ENCODE results near the gene ZNF681.
"Not testable (repeated sequence)": the region's sequence is repeated elsewhere in the genome, so short reads cannot be mapped to it uniquely, and the experiment has no call there.

The ZNF681 gene

GRCh38 chr19:23772675-23773063 lies 14.0 kb upstream of the ZNF681 start:
- no peak for DNase-seq (ENCODE audit: low spot score)

GRCh38 chr19:23771761-23772674 lies 13.3 kb upstream of the ZNF681 start:
- DNase-seq (ENCODE audit: low spot score): no peak

- no peak for DNase-seq (ENCODE audit: low spot score)
Observed at GRCh38 chr19:23771316-23771715, 12.6 kb upstream of the ZNF681 start.

DNA sequence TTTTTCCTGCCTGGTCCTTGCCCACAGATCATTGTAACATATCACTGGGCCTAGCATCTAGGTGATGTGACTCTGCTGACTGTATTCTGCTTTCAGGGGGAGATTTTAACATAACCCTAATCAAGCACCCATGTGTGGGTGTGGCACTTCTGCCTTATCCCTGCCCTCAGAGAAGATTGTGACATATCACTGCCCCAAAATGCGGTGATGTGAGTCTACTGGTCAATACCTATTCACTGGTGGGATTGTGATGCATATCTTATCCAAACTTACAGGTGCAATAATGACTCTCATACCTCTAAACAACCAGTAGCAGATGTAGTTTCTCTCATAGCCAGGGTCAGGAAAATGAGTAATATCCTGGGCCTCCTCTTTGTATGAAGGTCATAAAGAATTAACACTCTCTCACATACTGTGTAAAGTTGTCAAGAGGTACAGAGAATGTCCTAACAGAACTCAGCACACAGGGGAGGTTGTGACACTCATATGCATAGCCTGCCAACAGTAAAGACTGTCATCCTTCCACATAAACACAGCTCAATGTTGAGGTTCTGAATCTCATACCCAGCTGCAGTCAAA lies 12.1 kb upstream of the ZNF681 start:
- DNase-seq (ENCODE audit: low spot score): no peak

- DNase-seq (ENCODE audit: low spot score): no peak
Observed at GRCh38 chr19:23769691-23770468, 11.2 kb upstream of the ZNF681 start.

DNA sequence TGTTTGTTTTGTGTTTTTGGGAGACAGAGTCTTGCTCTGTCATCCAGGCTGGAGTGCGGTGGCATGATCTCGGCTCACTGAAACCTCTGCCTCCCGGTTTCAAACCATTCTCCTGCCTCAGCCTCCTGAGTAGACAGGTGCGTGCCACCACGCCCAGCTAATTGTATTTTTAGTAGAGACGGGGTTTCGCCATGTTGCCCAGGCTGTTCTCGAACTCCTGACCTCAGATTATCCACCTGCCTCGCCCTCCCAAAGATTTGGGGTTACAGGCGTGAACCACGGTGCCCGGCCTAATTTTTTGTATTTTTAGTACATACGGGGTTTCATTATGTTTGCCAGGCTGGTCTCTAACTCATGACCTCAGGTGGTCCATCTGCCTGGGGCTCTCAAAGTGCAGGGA lies 8.3 kb upstream of the ZNF681 start:
- no peak for DNase-seq (ENCODE audit: low spot score)

GRCh38 chr19:23764781-23765180 lies 6.1 kb upstream of the ZNF681 start:
- DNase-seq (ENCODE audit: low spot score): no peak

DNA sequence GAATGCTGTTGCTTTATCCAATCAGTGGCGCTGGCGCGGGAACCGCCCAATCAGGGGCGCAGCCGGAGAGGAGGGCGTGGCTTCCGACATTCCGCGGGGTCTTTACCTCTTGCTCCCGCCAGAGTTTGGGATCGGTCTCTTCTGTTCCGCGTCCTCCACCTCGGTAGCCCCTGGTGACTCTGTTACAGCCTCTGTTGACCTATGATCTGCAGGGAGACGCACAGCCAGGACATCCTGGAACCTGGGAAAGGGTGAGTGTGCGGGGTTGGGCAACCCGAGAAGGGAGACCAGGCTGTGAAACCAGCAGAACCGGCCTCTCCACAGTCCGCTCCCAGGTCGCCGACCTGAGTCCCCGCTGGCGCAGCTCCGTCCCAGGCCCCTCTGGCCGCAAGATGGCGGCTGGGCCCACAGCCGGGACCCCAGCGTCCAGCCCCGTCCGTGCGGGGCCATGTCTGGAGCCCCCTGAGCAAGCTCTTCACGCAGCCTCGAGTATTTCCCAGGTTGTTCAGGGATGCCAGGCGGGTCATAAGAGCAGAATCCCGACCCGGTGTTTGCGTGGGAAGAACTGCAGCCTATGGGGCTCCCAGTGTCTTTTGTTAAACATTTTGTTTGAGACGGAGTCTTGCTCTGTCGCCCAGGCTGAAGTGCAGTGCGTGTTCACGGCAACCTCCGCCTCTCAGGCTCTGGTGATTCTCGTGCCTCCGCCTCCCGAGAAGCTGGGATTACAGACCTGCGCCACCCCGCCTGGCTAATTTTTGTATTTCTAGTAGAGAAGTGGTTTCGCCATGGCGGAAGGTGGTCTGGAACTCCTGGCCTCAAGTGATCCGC lies 4.4 kb upstream of the ZNF681 start:
- no peak for DNase-seq (ENCODE audit: low spot score)

DNA sequence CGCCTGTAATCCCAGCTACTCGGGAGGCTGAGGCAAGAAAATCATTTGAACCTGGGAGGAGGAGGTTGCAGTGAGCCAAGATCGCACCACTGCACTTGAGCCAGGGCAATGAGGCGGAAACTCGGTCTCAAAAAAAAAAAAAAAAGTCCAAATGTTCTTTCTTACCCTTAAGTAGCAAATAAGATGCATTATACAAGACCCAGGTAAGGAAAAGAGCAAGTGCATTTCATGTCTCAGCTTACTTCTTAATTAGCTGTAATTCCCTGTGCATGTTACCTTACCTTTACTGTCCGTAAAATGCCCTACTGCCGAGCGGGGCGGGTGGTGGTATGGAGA lies 3.8 kb upstream of the ZNF681 start:
- DNase-seq (ENCODE audit: low spot score): no peak

DNA sequence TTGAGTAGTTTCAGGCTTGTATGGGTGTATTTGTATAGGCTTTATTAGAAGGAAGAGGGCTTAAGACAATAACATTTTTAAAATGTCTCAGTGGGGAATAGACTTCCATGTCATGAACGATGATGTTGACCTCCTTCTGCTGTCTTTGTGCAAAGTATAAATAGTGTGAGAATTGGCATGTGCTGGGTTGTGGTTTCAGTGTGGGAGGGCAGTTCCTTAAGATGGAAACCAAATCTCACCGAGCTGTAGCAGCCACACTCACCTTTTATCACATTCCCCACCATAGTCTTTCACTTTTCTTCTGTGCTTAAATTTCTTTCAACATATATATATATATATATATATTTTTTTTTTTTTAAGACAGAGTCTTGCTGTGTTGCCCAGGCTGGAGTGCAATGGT lies 1.6 kb upstream of the ZNF681 start:
- not testable (repeated sequence) for DNase-seq (ENCODE audit: low spot score)

- not testable (repeated sequence) for DNase-seq (ENCODE audit: low spot score)
Observed at GRCh38 chr19:23743633-23744232, 15.0 kb downstream of the ZNF681 start.

DNA sequence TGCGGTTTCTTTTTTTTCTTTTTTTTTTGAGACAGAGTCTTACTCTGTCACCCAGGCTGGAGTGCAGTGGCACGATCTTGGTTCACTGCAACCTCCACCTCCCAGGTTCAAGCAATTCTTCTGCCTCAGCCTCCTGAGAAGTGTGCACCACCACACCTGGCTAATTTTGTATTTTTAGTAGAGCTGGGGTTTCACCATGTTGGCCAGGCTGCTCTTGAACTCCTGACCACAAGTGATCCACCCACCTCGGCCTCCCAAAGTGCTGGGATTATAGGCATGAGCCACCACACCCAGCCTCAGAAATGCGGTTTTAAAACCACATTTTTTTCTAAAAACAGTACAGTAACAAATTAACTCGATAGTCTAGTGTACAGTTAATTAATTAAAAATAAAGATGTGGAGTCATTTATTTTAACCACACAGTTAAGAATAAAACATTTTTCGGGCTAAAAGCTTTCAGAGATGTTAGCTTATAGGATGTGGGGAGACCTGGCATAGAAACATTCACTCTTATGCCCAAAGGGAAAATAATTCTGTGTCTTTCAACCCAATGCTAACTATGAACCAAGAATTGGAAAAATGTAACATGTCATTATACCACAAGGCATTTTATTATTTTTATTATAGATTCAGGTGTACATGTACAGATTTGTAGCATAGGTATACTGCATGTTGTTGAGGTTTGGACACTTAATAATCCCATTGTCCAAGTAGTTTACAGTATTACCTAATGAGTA lies 27.8 kb downstream of the ZNF681 start:
- DNase-seq (ENCODE audit: low spot score): not testable (repeated sequence)

DNA sequence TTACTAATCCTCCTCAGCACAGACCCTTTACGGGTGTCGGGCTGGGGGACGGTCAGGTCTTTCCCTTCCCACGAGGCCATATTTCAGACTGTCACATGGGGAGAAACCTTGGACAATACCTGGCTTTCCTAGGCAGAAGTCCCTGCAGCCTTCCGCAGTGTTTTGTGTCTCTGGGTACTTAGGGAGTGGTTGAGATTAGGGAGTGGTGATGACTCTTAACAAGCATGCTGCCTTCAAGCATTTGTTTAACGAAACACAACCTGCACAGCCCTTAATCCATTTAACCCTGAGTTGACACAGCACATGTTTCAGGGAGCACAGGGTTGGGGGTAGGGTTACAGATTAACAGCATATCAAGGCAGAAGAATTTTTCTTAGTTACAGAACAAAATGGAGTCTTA lies 34.5 kb downstream of the ZNF681 start:
- not testable (repeated sequence) for DNase-seq (ENCODE audit: low spot score)

GRCh38 chr19:23718802-23719201 lies 39.9 kb downstream of the ZNF681 start:
- no peak for DNase-seq (ENCODE audit: low spot score)

DNA sequence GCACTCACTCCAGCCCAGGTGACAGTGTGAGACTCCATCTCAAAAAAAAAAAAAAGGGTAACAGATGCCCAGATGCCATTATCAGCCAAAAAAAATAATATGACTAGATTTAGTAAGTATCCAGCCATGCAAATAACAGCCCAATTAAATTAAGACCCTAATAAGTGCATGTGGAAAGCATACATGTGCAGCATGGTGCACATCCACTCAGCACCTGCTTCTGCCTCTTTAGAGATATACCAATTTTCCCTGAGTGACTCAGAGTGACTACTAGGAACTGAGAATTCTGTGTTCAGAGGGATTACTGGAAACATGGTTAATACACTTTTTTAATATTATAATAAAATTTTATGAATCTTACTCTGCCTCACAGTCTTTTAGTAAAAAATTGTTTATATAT lies 41.9 kb downstream of the ZNF681 start:
- no peak for DNase-seq (ENCODE audit: low spot score)

GRCh38 chr19:23709347-23709746 lies 49.3 kb downstream of the ZNF681 start:
- no peak for DNase-seq (ENCODE audit: low spot score)

- no peak for DNase-seq (ENCODE audit: low spot score)
Observed at GRCh38 chr19:23706657-23707056, 52.0 kb downstream of the ZNF681 start.

DNA sequence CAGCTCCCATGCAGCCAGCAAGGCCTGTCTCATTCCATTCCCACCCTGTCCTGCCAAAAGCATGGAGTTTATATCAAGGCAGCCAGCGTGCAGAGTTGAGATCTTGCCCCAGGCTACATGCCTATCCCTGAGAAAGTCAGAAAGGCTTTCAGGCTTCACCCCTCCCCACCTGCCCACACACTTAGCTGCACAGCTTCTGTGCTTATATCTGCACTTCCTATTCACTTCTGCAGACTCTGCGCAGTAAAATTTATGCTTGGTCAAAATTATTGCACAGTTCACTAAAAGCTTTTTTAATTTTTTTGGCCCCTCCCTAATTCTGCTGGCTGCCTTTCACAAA lies 59.2 kb downstream of the ZNF681 start:
- DNase-seq (ENCODE audit: low spot score): no peak

- no peak for DNase-seq (ENCODE audit: low spot score)
Observed at GRCh38 chr19:23698711-23699520, 59.8 kb downstream of the ZNF681 start.

DNA sequence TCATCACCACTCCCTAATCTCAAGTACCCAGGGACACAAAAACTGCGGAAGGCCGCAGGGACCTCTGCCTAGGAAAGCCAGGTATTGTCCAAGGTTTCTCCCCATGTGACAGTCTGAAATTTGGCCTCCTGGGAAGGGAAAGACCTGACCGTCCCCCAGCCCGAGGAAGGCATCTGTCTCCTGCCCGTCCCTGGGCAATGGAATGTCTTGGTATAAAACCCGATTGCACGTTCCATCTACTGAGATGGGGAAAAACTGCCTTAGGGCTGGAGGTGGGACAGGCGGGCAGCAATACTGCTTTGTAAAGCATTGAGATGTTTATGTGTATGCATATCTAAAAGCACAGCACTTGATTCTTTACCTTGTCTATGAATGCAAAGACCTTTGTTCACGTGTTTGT lies 65.8 kb downstream of the ZNF681 start:
- not testable (repeated sequence) for DNase-seq (ENCODE audit: low spot score)
